Measurements from ENCODE around the gene FBXL17. TPM values are rescaled to one million over a fixed set of nuclear protein-coding genes. Genes with fewer than 3 reads are reported as not detected.
"Not testable (repeated sequence)": the region's sequence is repeated elsewhere in the genome, so short reads cannot be mapped to it uniquely, and the experiment has no call there.

Gene FBXL17
- total RNA-seq, 1 donor from 2014 or later: 6.5 TPM

GRCh38 chr5:108303086-108303485, 78.8 kb downstream of the FBXL17 start:
- DNase-seq: no peak

GRCh38 chr5:108297042-108297601, 84.8 kb downstream of the FBXL17 start:
- DNase-seq: no peak

- DNase-seq: peak; percentile 55
Measured at GRCh38 chr5:108295578-108296368, 86.1 kb downstream of the FBXL17 start.

GRCh38 chr5:108280960-108281569, 100.8 kb downstream of the FBXL17 start:
- no peak for DNase-seq

GRCh38 chr5:108280248-108280647, 101.7 kb downstream of the FBXL17 start:
- no peak for DNase-seq

- no peak for DNase-seq
Measured at GRCh38 chr5:108278285-108279240, 103.3 kb downstream of the FBXL17 start.

GRCh38 chr5:108276187-108277050, 105.5 kb downstream of the FBXL17 start:
- DNase-seq: no peak

GRCh38 chr5:108274080-108274479, 107.8 kb downstream of the FBXL17 start:
- not testable (repeated sequence) for DNase-seq

GRCh38 chr5:108271127-108271526, 110.8 kb downstream of the FBXL17 start:
- no peak for DNase-seq

- no peak for DNase-seq
Measured at GRCh38 chr5:108266242-108266641, 115.7 kb downstream of the FBXL17 start.

- no peak for DNase-seq
Measured at GRCh38 chr5:108264533-108264932, 117.4 kb downstream of the FBXL17 start.

- no peak for DNase-seq
Measured at GRCh38 chr5:108263338-108263737, 118.6 kb downstream of the FBXL17 start.

GRCh38 chr5:108260858-108261170, 121.1 kb downstream of the FBXL17 start:
- DNase-seq: no peak

- DNase-seq: peak; percentile 95
Measured at GRCh38 chr5:108260117-108260857, 121.6 kb downstream of the FBXL17 start.

GRCh38 chr5:108259306-108259705, 122.6 kb downstream of the FBXL17 start:
- DNase-seq: peak; percentile 45

GRCh38 chr5:108257996-108258395, 123.9 kb downstream of the FBXL17 start:
- no peak for DNase-seq

GRCh38 chr5:108255468-108255867, 126.4 kb downstream of the FBXL17 start:
- DNase-seq: no peak

- DNase-seq: peak; percentile 61
Measured at GRCh38 chr5:108251350-108251749, 130.5 kb downstream of the FBXL17 start.

- DNase-seq: no peak
Measured at GRCh38 chr5:108249785-108250426, 132.0 kb downstream of the FBXL17 start.

- no peak for DNase-seq
Measured at GRCh38 chr5:108249095-108249784, 132.7 kb downstream of the FBXL17 start.
